HTR-8/SVneo (cell line): ENCODE measurements around the gene ERF.

Experiments used
- DNase-seq: peaks from one replicate; pipeline ENCODE4 v3.0.0; 2011; ENCODE audit warnings: low spot score, mixed read lengths; ENCODE audit not compliant: insufficient read length
- FAIRE-seq: peaks from 2 replicates; lab custom pipeline; 2011; peaks lifted over from hg19 to GRCh38; lab: Jason Lieb, UNC

The ERF gene

GRCh38 chr19:42254850-42255765 is at the start of gene ERF:
ERF (minus strand) TSS chr19:42255128; CDS start chr19:42254999, 129 bp downstream.
- FAIRE-seq (peak; percentile 97), DNase-seq (peak; percentile 83)

DNA sequence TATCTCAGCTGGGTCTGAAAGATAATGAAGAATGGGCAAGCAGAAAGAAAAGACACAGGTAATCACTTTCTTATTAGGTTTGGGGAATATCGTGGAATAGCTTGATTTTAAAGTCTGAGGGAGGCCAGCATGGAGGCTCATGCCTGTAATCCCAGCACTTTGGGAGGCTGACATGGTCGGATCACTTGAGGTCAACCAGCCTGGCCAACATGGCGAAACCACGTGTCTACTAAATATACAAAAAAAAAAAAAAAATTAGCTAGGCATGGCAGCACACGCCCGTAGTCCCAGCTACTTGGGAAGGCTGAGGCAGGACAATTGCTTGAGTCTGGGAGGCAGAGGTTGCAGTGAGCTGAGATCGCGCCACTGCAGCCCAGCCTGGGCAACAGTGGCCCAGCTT is 48.9 kb upstream of the ERF start:
- no peak for FAIRE-seq
- DNase-seq, result no peak

DNA sequence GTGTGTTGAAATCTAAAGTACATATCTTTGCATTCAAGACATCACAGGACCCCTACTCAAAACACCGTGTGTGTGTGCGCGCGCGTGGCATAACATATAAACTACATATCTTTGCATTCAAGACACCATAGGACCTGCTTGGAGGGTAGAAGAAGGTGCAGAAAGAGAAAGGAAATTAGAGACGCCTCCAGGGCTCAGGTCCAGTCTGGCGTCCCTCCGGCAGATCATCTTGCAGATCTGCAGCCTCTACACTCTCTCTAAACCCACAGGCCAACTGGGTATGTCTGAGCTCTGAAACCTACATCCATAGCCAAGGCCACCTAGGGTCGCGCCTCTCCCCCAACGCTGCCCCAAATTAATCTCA is 48.2 kb upstream of the ERF start:
- DNase-seq, result no peak
- FAIRE-seq, result no peak

- no peak for FAIRE-seq
- no peak for DNase-seq
Measured at GRCh38 chr19:42301646-42302203, 46.8 kb upstream of the ERF start, which contains the start of gene PRR19. PRR19 (plus strand) TSS chr19:42302132; CDS start chr19:42309585, 7,453 bp downstream.

- FAIRE-seq, result no peak
- DNase-seq, result no peak
Measured at GRCh38 chr19:42297039-42297438, 42.1 kb upstream of the ERF start.

- DNase-seq, result peak; percentile 74
- FAIRE-seq, result peak; percentile 98
Measured at GRCh38 chr19:42295831-42296525, 41.0 kb upstream of the ERF start.

- FAIRE-seq (no peak), DNase-seq (no peak)
Measured at GRCh38 chr19:42295342-42295741, 40.4 kb upstream of the ERF start.

DNA sequence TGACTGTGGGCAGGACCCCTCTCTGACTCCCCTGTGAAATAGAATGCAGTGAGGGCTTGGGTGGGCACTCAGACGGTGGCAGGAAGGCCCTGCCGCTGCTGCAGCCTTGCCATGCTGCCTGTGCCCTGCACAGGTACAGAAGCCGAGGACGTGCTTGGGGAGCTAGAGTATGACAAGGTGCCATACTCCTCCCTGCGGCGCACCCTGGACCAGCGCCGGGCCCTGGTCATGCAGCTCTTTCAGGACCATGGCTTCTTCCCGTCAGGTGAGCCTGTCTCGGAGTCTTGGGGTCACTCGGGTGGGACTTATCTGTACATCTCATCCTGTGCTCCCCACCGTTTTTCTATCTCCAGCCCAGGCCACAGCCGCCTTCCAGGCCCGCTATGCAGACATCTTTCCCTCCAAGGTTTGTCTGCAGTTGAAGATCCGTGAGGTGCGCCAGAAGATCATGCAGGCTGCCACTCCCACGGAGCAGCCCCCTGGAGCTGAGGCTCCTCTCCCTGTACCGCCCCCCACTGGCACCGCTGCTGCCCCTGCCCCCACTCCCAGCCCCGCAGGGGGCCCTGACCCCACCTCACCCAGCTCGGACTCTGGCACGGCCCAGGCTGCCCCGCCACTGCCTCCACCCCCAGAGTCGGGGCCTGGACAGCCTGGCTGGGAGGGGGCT is 39.7 kb upstream of the ERF start:
- DNase-seq (no peak), FAIRE-seq (no peak)

- DNase-seq, result no peak
- no peak for FAIRE-seq
Measured at GRCh38 chr19:42293948-42294347, 39.0 kb upstream of the ERF start.

DNA sequence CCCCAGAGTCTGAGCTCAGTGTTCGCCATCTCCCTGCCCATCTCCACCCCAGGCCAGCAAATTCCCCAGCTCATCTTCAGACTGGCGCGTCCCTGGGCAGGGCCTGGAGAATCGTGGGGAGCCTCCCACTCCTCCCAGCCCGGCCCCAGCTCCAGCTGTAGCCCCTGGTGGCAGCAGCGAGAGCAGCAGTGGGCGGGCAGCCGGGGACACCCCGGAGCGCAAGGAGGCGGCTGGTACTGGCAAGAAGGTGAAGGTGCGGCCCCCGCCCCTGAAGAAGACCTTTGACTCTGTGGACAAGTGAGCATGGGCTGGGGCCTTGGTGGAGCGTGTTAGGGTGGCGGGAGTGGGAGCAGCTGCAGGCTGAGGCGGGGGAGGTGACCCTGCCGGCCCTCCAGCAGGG is 38.6 kb upstream of the ERF start:
- DNase-seq (no peak), FAIRE-seq (no peak)

GRCh38 chr19:42292963-42293362 is 38.0 kb upstream of the ERF start:
- FAIRE-seq, result no peak
- DNase-seq, result no peak

DNA sequence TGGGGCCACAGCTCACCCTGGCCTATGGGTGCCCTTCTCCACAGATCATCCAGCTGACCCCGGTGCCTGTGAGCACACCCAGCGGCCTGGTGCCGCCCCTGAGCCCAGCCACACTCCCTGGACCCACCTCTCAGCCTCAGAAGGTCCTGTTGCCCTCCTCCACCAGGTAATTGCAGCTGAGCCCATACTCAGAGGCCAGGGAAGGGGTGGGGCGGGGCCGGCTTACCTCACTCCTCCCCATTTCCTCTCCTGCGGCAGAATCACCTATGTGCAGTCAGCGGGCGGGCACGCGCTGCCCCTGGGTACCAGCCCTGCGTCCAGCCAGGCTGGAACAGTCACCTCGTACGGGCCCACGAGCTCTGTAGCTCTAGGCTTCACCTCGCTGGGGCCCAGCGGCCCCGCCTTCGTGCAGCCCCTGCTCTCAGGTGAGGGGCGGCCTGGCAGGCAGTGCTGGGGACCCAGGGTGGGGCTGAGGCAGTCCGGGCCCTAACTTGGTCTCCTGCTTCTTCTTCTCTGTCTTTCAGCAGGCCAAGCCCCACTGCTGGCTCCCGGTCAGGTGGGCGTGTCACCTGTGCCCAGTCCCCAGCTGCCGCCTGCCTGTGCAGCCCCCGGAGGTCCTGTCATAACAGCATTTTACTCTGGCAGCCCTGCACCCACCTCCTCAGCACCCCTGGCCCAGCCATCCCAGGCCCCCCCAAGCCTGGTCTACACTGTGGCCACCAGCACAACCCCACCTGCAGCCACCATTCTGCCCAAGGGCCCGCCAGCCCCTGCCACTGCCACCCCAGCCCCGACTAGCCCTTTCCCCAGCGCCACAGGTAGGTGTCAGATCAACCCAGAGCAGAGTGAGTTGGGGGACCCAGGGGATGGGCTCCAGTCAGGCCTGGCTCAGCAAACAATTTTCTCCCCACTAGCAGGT is 37.4 kb upstream of the ERF start:
- no peak for FAIRE-seq

DNA sequence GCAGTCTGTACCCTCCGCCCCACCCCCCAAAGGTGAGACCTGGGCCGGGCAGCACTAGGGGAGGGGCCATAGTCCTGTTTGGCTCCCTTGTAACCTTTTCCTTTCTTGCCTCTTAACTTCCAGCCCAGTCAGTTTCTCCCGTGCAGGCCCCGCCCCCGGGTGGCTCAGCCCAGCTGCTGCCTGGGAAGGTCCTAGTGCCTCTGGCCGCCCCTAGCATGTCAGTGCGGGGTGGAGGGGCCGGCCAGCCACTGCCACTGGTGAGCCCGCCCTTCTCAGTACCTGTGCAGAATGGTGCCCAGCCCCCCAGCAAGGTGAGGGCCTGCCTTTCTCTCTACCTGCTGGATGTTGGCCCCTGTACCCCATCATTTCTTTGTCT is 36.5 kb upstream of the ERF start:
- DNase-seq, result no peak
- FAIRE-seq, result no peak

More for the DNA sequence above, 37.4 kb upstream of the ERF start:
- DNase-seq, result no peak

DNA sequence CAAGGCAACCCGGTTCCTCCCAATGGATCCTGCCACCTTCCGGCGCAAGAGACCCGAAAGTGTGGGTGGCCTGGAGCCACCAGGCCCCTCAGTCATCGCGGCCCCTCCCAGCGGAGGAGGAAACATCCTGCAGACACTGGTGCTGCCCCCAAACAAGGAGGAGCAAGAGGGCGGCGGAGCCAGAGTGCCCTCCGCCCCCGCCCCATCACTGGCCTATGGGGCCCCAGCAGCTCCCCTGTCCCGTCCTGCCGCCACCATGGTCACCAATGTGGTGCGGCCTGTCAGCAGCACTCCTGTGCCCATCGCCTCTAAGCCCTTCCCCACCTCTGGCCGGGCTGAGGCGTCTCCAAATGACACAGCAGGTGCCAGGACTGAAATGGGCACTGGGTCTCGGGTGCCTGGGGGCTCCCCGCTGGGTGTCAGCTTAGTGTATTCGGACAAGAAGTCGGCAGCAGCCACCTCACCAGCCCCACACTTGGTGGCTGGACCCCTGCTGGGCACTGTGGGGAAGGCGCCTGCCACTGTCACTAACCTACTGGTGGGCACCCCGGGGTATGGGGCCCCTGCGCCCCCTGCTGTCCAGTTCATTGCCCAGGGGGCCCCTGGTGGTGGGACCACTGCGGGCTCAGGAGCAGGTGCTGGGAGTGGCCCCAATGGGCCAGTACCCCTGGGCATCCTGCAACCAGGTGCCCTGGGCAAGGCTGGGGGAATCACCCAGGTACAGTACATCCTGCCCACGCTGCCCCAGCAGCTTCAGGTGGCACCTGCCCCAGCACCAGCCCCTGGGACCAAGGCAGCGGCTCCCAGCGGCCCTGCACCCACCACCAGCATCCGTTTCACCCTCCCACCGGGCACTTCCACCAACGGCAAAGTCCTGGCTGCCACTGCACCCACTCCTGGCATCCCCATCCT is 35.9 kb upstream of the ERF start:
- FAIRE-seq (no peak), DNase-seq (no peak)

- DNase-seq (no peak), FAIRE-seq (no peak)
Measured at GRCh38 chr19:42290136-42290522, 35.2 kb upstream of the ERF start.

DNA sequence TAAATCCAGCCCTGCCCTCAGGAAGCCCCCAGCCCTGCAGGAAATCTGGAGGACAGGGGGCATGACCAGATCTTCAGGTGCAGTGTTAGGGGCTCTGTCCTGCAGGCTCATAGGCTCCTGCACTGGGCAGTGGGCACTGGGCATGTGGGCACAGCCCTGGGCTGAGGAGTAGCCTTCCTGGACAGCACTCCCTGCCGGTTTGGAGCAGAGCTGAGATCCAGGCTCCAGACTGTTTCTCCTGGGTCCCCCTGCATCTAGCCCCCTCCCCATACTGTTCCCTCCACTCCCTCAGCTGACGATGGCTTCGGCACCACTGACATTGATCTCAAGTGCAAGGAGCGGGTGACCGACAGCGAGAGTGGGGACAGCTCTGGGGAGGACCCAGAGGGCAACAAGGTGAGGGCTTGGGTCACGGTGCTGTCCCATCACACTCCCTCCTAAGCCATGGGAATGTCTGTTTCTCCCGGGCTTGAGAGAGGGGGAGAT is 34.7 kb upstream of the ERF start:
- FAIRE-seq (no peak), DNase-seq (no peak)

GRCh38 chr19:42288881-42289555 is 34.1 kb upstream of the ERF start:
- DNase-seq (no peak), FAIRE-seq (no peak)

DNA sequence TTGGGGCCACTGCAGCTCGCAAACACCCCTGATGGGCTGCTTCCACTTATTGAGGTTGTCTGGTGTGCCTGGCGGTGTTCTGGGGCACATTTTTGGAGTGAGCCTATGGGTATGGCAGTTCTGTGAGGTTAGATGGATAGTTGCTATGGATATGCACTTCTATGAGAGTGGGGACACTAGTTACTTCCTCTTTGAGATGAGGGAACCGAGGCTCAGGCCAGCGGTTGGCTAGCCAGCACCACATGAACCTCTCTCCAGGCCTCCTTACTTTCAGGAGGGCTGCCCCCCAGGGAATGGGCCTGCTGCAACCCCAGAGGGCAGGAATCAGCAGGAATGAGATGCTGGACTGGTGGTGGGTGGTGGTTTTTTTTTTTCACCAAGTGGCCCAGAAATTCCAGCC is 33.5 kb upstream of the ERF start:
- no peak for FAIRE-seq

More for the DNA sequence above, 33.5 kb upstream of the ERF start:
- DNase-seq, result no peak
